NK-92 (cell line): ENCODE results near the gene TRIM44.

Experiments used
- DNase-seq: peaks from one replicate; lab custom pipeline; 2025; ENCODE audit not compliant: unreplicated experiment; lab: John Stamatoyannopoulos, UW

Gene TRIM44

DNA sequence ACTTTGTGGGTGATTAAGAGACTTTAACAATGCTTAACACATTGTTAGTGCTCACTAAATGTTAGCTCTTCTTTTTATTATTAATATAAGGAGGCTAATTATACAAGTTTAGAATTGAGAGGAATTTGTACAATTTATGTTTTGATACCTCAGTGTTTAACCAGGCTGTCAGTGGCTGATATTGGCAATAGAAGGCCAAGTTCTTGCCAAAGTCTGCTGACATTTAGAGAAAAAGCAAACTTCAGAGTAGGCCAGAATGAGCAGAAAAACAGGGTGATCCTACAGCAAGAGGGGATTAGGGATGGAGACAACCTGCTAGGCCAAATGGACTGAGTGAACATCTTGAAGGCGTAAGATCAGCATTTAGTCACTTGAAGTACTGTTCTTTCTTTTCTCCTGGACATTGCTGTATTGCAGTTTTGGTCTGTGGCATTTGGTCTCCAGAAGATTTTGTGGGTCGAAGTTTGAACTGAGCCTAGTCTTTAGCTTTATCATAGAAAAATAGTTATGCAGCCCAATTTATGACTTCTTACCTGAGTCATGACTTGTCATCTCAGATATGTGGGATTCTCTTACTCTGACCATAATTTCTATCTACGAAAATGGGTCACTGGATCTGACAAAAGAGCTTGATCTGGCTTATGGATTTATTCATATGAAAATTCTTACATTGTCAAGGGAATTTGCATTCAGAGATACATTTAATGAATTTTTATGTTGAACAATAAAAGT lies 9.0 kb downstream of the TRIM44 start:
- DNase-seq, result no peak

- DNase-seq, result no peak
These were observed 10.0 kb downstream of the TRIM44 start for GRCh38 chr11:35672608-35673007.

DNA sequence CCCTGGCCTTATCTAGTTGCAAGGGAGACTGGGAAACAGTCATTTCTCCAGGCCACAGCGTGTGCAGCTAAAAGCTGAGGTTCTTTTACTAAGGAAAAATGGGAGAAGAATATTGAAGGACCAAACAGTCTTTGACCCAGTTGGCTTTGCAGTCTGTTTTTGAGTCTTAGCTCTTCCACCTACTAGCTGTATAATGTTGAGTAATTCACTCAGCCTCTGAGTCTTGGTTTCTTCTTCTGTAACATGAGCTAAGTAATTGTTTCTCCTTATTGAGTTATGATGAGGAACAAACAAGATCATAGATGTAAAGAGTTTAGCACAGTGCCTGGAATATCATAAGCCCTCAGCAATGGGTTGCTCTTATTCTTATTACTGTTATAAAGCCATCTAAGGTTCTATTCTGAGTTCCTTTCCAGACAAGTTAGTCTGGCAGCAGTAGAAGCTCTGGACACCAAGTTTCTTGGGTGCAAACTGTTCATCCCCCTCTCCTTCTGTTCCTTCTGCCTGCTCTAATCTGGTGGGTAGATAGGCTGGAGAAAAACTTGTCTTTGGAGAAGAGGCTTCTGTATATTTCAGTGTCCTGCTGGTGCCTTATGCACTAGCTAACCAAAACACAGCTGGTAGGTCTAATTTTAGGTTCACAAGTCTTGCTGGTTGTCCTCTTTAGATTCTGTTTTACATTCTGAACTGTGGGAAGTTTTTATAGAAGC lies 13.5 kb downstream of the TRIM44 start:
- DNase-seq, result no peak

DNA sequence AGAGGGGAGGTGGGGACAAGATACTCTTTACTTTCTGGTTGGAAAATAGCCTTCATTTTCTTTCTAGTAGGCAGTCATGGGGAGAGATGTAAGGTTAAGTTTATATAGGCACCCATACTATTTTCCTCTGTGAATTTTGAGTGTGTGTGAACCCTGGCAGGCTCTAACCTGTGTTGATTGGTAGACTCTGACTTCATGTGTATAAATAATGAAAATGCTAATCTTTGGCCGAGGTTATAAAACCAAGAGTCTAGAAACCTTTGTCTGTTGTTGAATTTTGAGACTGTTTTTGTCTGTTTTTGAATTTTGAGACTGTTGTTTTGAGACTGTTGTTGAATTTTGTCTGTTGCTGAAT lies 14.0 kb downstream of the TRIM44 start:
- no peak for DNase-seq

- no peak for DNase-seq
These were observed 15.3 kb downstream of the TRIM44 start for GRCh38 chr11:35677904-35678303.

GRCh38 chr11:35678471-35678870 lies 15.9 kb downstream of the TRIM44 start:
- DNase-seq, result no peak

DNA sequence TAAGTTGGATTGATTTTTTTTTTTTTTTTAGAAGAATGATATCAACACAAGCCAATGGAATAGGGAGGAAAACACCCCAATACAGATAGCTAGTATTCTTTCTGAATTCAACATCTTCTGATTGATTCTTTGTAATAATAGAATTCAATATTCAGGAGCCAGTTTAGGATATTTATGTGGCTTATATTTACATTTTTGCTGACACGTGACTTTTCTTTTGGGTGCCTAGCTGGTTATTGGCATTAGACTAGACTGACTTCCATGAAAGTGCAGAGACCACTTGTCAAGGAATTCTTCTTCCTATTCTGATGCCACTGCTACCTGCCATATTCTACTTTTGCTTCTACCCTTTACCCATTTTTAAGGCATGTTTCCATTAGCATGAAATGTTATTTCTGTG lies 16.4 kb downstream of the TRIM44 start:
- DNase-seq, result no peak

GRCh38 chr11:35680506-35680905 lies 17.9 kb downstream of the TRIM44 start:
- no peak for DNase-seq

- no peak for DNase-seq
These were observed 18.7 kb downstream of the TRIM44 start for GRCh38 chr11:35681163-35681767.

DNA sequence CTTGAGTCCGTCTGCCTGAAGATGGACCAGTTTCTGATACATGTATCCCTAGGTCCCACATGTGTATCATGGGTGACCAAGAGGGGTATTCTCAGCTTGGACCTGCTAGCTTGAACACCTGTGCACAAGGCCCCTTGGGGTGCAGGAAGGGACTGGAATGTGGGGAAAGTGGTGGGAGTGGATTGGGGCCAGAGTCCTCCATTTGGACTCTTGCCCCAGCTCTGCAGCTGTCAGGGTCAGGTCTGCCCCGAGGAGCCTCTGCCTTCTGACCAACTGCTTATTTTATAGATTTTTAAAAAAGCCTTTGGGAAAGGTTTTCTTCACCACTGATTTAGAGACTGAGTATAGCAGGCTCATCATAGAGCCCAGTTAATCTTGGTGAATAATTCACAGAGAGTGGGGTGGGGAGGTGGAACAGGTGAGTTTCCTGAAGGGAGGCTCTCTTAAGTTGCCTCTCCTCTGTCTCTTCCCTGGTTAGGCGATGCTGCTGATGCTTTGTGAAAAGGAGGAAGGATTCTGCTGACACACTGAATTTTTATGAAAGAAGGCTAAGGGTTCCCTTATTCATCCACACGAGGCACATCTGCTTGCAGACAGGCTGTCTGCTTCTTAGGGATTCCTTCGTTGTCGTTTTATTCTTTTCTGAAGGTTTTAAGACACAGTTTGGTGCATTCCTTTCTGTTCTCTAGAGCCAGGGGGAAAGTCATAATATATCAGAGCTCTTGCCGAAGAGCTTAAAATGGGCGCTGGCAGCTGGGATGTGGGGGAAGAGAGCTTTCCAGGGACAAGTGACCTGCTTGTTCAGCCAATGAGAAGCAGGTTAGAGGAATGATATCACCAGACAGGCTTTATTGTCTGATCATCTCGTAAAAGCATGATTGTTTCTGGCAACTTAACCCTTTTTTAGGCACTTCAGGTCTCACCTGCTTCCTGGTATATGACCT lies 19.9 kb downstream of the TRIM44 start:
- no peak for DNase-seq

DNA sequence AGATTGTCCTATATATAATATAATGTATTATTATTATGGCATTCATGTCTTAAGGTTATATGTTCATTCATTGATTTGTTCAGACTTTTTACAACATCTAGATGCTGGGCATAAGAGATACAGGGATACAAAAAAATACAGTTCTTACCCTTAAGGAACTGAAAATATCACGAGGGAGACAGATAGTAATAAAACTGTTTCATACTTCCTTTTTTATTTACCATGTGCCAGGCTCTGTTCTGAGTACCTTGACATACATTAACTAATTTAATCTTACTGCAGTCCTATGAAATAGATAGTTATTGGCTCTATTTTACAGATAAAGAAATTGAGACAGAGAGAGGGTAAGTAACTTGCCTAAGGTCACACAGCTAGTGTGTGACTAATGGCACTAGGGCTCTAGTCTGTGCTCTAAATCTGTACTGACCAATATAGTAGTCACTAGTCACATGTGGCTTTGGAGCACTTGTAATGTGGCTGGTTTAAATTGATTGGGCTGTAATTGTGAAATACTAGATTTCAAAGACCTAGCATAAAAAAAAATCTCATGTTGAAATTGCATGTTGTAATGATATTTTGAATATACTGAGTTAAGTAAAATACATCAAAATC lies 21.3 kb downstream of the TRIM44 start:
- DNase-seq, result no peak

DNA sequence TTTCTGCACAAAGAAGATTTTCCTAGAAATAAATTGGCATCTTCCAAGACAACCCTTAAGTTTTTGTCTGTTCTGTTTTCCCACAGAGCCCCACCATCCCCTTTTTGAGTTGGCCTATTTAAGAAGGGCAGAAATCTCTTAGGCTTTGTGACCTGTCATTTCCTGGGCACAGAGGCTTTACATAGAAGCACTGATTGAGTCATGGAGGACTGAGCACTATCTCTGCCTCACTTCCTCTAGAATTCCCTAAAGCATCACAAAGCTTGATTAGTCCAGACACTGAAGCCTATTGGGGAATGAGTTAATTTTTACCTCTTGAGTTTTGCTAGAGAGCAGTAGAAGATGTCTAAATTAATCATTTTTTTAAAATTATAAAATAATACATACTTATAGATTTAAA lies 25.4 kb downstream of the TRIM44 start:
- DNase-seq, result no peak

DNA sequence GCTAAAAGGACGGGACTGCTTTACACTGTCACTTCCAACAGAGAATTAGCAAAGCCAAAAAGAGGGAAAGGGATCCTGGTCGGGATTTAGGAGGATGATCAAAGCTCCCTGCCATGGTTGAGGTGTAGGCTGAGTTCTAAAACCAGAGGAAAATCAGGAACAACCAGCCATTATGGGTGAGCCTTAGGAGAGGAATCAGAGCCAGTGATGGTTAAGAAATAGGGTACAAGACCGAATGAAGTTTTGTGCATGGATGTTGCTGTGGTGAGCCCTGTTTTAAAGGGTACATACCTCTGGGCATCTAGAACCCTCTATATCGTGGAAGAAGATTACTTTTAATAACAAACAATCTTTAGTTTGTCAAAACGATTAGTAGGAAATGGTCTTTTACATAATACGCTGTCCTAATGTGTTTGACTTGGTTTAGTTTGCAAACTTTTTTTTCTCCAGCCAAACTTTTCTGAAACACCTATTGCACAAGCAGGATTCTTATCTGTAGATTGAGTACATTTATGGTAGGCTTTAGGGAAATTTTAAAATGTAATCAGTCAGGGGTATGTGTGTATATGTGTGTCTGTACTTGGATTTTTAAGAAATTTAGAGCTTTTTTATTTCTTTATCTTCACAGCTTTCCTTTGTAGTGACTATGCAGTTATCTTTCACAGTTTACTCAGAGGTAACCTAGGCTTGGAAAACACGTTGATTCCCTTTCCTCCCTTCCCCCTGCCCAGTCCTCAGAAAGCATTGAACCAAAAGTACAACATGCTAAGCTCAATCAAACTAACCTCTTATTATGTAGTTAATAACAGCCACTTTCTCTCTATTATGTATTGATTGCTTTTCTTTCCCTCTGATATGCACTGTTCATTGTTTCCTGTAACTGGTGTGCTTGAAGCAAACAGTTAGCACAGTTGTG lies 26.8 kb downstream of the TRIM44 start:
- no peak for DNase-seq

DNA sequence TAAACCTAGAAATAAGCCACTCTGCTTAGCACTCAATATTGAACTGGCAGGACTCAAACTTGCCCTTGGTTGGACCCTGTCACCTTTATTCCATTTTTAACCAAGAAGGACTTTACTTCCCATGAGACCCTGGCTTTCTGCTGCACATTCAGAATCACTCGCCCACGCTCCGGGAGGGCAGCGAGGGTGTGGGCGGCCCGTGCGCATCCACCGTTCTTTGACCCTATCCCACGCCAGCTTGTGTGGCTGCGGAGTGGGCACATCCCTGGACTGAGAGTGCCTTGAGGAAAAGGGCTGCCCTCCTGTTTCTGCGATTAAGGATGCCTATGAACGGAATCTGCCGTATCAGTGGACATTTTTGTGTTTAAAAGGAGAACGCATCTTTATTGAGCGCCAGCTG lies 39.6 kb downstream of the TRIM44 start:
- no peak for DNase-seq

DNA sequence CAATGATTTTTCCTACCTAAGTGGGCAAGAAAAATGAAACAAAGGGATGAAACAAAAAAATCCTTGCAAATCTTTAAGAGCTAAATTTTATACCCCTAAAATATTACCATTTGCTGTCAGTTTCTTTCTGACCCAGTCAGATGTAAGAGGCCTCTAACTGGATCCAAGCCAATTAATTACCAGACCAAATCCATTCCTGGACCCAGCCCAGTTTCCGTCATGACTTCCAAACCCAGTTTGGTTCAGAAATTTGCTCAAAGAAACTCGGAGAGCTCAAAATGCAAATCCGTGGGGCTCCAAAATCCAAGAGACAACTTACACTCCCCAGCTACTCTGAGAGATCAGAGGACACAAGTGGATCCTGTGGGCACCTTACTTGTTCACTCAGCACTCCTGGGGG lies 46.8 kb downstream of the TRIM44 start:
- no peak for DNase-seq

DNA sequence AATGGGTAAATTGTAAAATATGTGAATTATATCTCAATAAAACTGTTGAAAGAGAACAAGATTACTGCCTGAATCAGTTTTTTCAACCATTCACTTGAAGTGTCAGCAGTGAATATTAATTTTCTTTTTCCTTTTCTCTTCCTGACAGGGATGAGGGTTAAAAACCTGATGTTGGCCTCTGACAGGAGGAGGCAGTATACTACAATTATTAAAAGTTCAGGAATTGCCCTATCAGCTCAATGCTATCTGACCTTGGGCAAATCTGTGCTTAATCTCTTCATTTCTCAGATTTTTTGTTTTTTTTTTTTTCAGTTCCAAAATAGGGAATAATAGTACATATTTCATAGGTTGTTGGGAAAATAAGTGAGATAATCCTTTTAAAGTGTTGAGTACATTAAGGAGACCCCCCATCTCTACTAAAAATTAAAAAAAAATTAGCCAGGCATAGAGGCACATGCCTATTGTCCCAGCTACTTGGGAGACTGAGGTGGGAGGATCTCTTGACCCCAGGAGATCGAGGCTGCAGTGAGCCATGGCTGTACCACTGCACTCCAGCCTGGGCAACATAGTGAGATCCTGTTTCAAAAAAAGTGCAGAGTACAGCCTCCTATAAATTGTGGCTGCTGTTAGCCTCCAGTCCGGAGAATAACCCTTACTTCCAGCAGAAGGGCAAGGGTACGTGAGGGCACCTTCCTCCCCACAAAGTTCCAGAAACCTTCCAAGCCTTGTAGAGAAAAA lies 48.8 kb downstream of the TRIM44 start:
- DNase-seq, result no peak

GRCh38 chr11:35711924-35712323 lies 49.3 kb downstream of the TRIM44 start:
- no peak for DNase-seq

DNA sequence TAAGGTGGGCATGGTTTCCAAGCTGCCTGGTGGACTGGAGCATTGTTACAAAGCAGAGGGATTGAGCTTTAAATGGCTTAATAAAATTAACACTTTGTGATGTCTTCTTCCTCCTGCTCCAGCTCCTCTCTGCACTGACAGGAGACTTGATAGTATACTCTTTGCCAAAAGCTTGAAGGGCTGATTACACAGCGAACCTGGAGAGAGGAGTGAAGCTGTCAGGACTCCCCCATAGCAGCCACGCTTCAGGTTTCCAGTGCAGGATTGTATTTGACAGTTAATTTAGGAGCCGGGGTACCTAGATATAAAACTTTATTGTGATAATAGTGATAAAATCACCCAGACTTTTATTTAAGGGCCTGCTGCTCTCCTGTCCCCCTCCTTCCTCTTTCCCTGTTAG lies 50.0 kb downstream of the TRIM44 start:
- DNase-seq, result no peak
